OCI-LY3 (cell line): Measurements from ENCODE around the gene MGA.
A peak's percentile ranks its signal among the peaks of the same experiment; 100 is the strongest.

Experiments
- H2AFZ ChIP-seq: fragments of 200-600, 300-600 bp; shearing (Covaris generic); 2 replicates; pipeline ENCODE4 v1.6.0; 2014; ENCODE audit warnings: antibody characterized with exemption, low read depth, low read length
- H3K27ac ChIP-seq: fragments of 200-600, 300-600 bp; sonication (generic); 2 replicates; pipeline ENCODE4 v1.5.1; 2014; ENCODE audit warnings: mild to moderate bottlenecking, low read length, moderate library complexity, mixed read lengths
- H3K27me3 ChIP-seq: fragments of 200-600, 300-600 bp; sonication (generic); 2 replicates; pipeline ENCODE4 v1.6.1; 2014; ENCODE audit warnings: low read depth, low read length, mixed read lengths
- H3K36me3 ChIP-seq: fragments of 200-600, 300-600 bp; sonication (generic); replicated peaks from 2 replicates; pipeline ENCODE3; 2014; ENCODE audit warnings: low read depth, low read length, mixed read lengths
- H3K4me1 ChIP-seq: fragments of 300-600, 200-600 bp; sonication (generic); 2 replicates; pipeline ENCODE4 v1.6.1; 2014; ENCODE audit warnings: low read length, mixed read lengths
- H3K4me2 ChIP-seq: fragments of 200-600, 300-600 bp; sonication (generic); 2 replicates; pipeline ENCODE4 v1.6.1; 2014; ENCODE audit warnings: low read length, mixed read lengths
- H3K4me3 ChIP-seq: fragments of 300-600, 200-600 bp; sonication (generic); 2 replicates; pipeline ENCODE4 v1.5.1; 2014; ENCODE audit warnings: antibody characterized with exemption, mild to moderate bottlenecking, low read length, moderate library complexity
- H3K79me2 ChIP-seq: fragments of 300-600, 200-600 bp; shearing (Covaris generic); 2 replicates; pipeline ENCODE4 v1.6.1; 2014; ENCODE audit warnings: mild to moderate bottlenecking, low read length, mixed read lengths
- H3K9ac ChIP-seq: fragments of 300-600, 200-600 bp; shearing (Covaris generic); 2 replicates; pipeline ENCODE4 v1.6.0; 2014; ENCODE audit warnings: mild to moderate bottlenecking, low read length, moderate library complexity
- H3K9me3 ChIP-seq: fragments of 200-600, 300-600 bp; shearing (Covaris generic); 2 replicates; pipeline ENCODE4 v1.6.1; 2014; ENCODE audit warnings: low read length, mixed read lengths; ENCODE audit not compliant: insufficient read depth
- H4K20me1 ChIP-seq: fragments of 200-600, 300-600 bp; sonication (generic); 2 replicates; pipeline ENCODE4 v1.6.1; 2016; ENCODE audit warnings: low read length, mixed read lengths; ENCODE audit not compliant: insufficient read depth
- EZH2phosphoT487 ChIP-seq: fragments of 200-600 bp; shearing (Covaris generic); IDR thresholded peaks from 2 replicates; pipeline ENCODE4 v1.6.1; 2018; ENCODE audit warnings: antibody characterized with exemption, mixed run types, low read depth
- TF ChIP-seq, protein P1 (sequence below): fragments of 200-600, 300-600 bp; sonication (generic); IDR thresholded peaks from 2 replicates; pipeline ENCODE4 v1.5.1; 2014; ENCODE audit warnings: antibody characterized with exemption, low read length, low read depth

Gene MGA

DNA sequence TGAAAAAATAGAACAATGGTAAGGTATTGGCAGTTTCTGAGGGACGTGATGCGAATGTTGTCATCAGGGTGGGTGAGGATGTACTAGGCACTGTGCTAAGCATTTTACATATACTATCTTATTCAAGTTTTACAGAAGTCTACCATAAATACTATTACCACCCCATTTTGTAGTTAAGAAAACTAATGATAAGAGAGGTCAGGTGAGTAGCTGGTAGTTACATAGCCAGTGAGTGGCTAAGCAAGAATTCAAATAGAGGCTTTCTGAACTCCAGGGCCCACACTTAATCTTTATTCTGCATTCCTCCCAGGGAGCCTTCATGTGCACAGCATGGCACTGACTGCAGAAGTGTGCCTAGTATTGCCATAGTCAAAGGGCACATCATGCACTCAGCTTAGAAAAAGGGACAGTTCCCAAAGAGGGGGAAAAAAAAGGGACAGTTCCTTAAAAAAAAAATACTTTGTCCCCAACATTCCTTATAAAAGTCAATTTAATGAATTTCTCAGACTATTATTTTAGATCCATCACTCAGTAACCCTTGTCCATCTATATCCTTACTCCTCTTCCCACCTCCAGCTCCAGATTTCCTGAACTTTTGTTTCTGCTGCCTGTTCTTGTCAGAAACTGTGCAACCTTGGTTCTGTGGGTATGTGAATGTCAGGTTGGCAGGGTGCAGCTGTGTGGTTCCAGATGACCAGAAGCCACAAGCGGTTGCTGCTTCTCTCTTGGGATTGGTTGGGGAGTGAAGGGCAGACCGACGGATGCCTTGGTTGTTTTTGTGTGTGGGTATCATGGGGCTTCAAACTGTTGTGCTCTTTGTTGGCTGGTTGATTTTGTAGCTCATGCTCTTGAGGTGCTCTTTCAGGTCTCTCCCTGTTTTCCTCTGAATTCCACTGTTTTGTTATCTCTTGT lies 122.4 kb downstream of the MGA start:
- Histone ChIP-seq H3K27me3 (no peaks in the 10 kb centered on the region), H3K4me2 (no peak overlapping the region), H3K79me2 (peaks cover 21% of the 10 kb centered on the region; the same call in 1 of the 2 replicates), H2AFZ (no peak overlapping the region), H3K4me1 (peaks cover 7% of the 10 kb centered on the region), H3K27ac (no peak overlapping the region), H3K9ac (no peak overlapping the region), H3K36me3 (peaks cover 5% of the 10 kb centered on the region), H4K20me1 (no peaks in the 10 kb centered on the region), H3K9me3 (no peaks in the 10 kb centered on the region), H3K4me3 (no peak overlapping the region)
- TF ChIP-seq, protein P1, sequence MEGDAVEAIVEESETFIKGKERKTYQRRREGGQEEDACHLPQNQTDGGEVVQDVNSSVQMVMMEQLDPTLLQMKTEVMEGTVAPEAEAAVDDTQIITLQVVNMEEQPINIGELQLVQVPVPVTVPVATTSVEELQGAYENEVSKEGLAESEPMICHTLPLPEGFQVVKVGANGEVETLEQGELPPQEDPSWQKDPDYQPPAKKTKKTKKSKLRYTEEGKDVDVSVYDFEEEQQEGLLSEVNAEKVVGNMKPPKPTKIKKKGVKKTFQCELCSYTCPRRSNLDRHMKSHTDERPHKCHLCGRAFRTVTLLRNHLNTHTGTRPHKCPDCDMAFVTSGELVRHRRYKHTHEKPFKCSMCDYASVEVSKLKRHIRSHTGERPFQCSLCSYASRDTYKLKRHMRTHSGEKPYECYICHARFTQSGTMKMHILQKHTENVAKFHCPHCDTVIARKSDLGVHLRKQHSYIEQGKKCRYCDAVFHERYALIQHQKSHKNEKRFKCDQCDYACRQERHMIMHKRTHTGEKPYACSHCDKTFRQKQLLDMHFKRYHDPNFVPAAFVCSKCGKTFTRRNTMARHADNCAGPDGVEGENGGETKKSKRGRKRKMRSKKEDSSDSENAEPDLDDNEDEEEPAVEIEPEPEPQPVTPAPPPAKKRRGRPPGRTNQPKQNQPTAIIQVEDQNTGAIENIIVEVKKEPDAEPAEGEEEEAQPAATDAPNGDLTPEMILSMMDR = no peak
- TF ChIP-seq EZH2phosphoT487 = no peak

DNA sequence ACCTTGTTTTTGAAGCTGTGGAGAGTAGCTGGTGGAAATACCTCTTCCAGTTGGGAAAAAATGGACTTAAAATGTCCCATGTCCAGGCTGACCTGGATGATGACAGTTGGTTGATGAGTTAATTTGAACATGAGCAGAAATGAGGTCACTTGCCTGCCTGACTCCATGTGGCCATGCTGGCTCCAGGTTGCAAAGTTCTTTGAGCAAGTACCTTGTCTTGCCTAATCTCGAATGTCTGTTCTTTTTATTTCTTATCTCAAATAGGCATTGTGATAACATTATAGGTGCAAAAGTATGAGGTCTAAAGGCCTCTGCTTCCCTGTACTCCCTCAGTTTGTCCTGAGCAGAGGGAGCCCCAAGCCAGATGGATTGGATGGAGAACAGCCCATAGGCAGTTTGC lies 123.1 kb downstream of the MGA start:
- peaks cover 21% of the 10 kb centered on the region; the same call in 1 of the 2 replicates for H3K79me2 ChIP-seq
- TF ChIP-seq, protein P1 = no peak
- no peak for TF ChIP-seq EZH2phosphoT487
- H4K20me1 ChIP-seq = no peaks in the 10 kb centered on the region
- no peak overlapping the region for H3K9ac ChIP-seq
- no peak overlapping the region for H3K4me2 ChIP-seq
- H3K36me3 ChIP-seq = peaks cover 5% of the 10 kb centered on the region
- peaks cover 11% of the 10 kb centered on the region for H3K4me1 ChIP-seq
- no peaks in the 10 kb centered on the region for H3K27me3 ChIP-seq
- H3K4me3 ChIP-seq = no peak overlapping the region
- H2AFZ ChIP-seq = no peak overlapping the region
- no peak overlapping the region for H3K27ac ChIP-seq
- no peaks in the 10 kb centered on the region for H3K9me3 ChIP-seq

DNA sequence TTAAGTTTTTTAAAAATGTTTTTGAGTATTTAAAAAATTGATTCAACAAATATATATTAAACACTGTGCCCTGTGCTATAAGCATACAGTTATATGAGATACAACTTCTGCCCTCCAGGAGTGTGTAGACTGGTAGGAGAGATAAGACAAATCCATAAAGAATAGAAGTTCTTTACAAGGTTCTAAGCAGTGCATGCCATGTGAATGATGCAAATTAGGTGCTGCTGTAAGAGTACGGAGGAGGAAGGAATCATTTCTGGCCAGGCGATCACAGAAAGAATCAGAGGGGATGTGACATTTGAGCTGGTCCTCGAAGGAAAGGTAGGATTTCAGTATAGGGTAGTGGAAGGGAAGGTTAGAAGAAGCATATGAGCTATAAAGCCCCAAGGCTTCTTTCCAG lies 128.1 kb downstream of the MGA start:
- no peaks in the 10 kb centered on the region for H3K9me3 ChIP-seq
- no peak overlapping the region for H2AFZ ChIP-seq
- no peak for TF ChIP-seq EZH2phosphoT487
- TF ChIP-seq, protein P1 = no peak
- H3K4me3 ChIP-seq = no peak overlapping the region
- H3K36me3 ChIP-seq = peaks cover 3% of the 10 kb centered on the region
- H3K4me2 ChIP-seq = peak overlapping the region; percentile 51
- no peak overlapping the region for H3K27ac ChIP-seq
- peaks cover 12% of the 10 kb centered on the region; the same call in 1 of the 2 replicates for H3K79me2 ChIP-seq
- H3K9ac ChIP-seq = no peak overlapping the region
- peaks cover 7% of the 10 kb centered on the region for H3K4me1 ChIP-seq
- no peaks in the 10 kb centered on the region for H3K27me3 ChIP-seq
- H4K20me1 ChIP-seq = peaks cover 6% of the 10 kb centered on the region; the same call in 1 of the 2 replicates

DNA sequence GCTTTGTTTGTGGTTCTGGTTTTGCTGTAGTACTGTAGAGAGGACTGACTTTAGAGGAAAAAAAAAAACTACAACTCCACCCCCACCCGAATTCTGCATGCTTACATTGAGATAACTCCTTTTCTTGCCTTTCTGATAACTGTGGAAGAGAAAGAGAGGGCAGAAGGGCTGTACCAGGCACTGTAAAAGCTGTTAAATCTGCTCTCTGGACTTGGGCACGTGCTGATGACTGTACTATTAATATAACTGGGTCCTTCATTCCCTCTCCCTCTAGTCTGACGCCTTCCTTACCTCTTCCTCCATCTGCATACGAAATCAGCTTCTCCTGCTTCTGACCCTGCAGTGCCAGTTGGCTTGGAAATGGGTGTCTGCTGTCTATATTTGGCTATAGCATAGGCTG lies 129.0 kb downstream of the MGA start:
- Histone ChIP-seq H3K27ac (no peak overlapping the region), H4K20me1 (peaks cover 6% of the 10 kb centered on the region; the same call in 1 of the 2 replicates), H3K79me2 (0 out of 2 replicates have a peak, but pooled peaks cover 5% of the 10 kb centered on the region), H2AFZ (no peak overlapping the region), H3K27me3 (no peaks in the 10 kb centered on the region), H3K9me3 (no peaks in the 10 kb centered on the region), H3K9ac (no peak overlapping the region), H3K36me3 (no peaks in the 10 kb centered on the region), H3K4me1 (peaks cover 7% of the 10 kb centered on the region), H3K4me3 (no peak overlapping the region), H3K4me2 (no peak overlapping the region)
- TF ChIP-seq, protein P1 = no peak
- TF ChIP-seq EZH2phosphoT487 = no peak
